GM19438 (cell line): ENCODE results near the gene IL6ST.

Source experiments
- ATAC-seq: cut with Tn5 transposase; IDR thresholded peaks from one replicate; pipeline ENCODE4 v1.9.1; 2021; ENCODE audit warnings: low read depth; ENCODE audit not compliant: unreplicated experiment

IL6ST gene

GRCh38 chr5:55923865-55924500, 70.8 kb downstream of the IL6ST start:
- ATAC-seq: no peak

GRCh38 chr5:55923177-55923771, 71.5 kb downstream of the IL6ST start:
- no peak for ATAC-seq

GRCh38 chr5:55921617-55922016, 73.1 kb downstream of the IL6ST start:
- ATAC-seq: no peak

- ATAC-seq: no peak
These were observed 74.0 kb downstream of the IL6ST start for GRCh38 chr5:55920784-55921183.

- no peak for ATAC-seq
These were observed 75.1 kb downstream of the IL6ST start for GRCh38 chr5:55919625-55920024.

GRCh38 chr5:55918087-55919035, 76.4 kb downstream of the IL6ST start:
- no peak for ATAC-seq

DNA sequence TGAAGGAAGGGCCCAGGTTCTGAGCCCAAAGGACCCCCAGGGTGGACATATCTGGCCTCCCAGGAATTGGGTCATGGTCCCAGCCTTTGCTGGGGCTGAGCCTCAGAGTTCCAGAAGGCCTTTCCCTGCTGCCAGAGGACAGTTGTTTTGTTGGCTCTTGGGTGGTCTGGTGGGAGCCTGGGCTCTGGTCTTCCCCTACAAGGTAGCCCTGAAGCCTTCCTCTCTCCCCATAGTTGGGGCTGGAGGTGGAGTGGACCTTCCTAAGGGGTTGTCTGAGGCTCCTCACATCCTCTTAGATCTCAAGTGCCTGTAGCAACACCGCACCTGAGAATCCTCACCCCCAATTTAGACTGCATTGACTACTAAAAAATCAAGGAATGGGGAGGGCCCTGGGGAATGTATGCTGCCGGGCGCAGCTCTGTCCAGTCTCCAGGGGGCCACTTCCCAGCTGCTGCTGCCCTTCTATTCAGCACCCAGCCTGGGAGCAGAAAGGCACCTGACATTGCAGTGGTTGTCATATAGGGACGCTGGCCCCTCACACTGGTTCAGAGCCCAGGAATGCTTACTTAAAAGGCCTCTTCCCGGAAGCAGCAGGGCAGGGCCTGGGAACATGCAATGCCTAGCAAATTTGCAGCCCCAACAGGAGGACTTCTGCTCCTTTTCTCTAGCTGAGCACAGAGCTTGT, 77.2 kb downstream of the IL6ST start:
- ATAC-seq: no peak

DNA sequence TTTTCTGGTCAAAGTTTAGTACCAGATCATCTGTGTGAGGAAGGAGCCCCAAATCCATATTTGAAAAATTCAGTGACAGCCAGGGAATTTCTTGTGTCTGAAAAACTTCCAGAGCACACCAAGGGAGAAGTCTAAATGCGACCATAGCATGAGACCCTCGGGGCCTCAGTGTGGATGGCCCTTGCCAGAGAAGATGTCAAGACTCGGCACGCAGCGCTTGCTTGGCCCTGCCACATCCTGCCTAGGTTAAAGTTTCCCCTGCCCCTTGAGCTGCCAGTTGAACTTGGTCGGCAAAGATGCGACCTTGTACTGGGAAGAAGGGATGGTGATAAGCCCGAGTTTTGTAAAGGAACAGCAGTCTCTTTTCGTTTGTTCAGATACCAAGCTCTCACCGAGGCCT, 77.8 kb downstream of the IL6ST start:
- no peak for ATAC-seq

GRCh38 chr5:55915783-55916182, 79.0 kb downstream of the IL6ST start:
- no peak for ATAC-seq

DNA sequence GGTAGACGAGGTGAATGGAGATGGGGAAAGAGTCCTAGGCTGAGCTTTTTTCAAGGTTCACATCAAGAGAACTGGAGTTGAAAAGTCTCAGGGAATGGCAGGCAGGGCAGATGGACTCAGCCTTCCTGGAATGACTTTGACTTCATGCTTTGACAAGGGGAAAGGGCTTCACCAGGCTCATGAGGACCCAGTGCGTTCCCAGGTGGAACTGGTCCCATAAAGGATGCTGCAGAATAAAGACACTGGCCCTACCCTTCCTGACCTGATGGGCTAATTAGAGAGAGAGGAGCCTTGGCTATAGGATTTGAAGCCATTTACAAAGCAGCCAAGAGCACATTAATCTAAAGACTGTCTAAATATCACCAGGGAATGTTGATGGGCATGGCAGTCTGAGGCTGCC, 79.8 kb downstream of the IL6ST start:
- no peak for ATAC-seq

DNA sequence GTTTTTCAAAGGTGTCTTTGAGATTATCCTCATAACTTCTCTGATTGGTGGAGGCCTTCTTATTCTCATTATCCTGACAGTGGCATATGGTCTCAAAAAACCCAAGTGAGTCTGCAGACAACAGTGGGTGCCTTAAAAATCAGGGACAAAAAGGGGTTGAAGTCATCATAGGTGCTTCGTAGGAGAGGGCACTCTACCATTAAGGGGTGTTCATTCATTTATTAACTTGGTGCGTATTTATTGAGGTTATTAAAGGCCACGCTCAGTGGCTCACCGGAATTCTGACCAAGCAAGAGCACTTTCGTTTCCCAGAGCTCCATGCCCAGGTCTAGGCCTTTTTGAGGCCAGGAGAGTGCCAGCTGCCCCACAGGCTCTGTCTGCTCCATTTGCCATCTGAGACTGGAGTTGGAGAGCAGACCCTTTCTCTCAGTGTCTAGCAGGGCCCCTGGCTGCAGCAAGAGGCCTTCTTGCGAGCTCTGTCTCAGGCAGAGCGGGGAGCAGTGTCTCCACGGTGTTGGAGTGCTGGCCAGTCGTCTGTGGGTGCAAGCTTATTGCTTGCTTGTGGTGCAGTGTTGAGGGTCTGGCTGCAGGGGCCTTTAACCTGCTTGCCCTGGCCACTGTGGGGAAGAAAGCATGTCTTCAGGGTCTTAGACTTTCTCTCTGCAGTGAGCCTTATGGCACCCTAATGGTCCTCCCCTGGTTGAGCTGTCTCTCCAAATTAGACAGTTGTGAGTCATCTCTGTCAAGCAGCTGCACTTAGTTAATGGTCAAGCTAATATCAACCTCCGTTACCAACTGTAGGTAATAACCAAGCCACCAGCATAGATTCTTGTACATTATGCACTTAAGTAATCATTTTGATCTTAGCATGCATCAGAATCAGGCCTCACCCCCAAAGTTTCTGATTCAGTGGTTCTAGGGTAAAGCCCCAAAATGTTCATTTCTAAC, 81.0 kb downstream of the IL6ST start:
- ATAC-seq: peak; percentile 92

DNA sequence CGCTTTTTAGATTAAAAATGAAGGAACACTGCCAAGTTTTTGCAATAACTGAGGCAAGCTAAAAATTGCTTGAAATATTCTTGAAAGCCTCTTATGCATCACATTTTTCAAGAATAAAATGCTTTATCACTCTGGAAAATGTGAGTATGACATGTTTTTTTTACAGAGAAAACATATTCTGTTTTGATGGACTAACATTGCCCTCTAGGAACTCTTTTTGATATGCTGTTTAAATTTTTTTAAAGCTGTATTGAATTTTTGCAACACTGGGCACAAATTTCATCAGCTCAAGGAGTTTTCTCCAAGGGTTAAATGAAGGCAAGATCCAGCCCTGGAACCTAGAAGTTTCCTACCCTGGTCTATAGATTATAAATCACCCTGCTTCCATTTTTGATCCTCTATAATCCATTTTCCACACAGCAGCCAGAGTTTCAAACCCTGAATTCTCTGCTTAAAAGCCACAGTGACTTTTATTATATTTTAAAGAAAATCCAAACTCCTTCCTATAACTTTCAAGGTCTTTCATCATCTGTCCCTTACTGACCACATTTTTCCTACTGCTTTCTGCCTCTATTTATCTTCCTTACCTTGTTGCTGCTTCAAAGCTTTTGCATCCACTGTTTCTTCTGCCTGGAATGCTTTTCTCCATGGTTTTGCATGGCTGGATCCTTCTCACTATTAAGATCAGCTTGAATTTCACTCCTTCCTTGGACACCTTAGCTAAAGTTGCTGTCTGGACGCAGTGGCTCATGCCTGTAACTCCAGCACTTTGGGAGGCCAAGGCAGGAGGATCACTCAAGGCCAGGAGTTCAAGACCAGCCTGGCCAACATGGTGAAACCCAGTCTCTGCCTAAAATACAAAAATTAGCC, 82.7 kb downstream of the IL6ST start:
- ATAC-seq: no peak

DNA sequence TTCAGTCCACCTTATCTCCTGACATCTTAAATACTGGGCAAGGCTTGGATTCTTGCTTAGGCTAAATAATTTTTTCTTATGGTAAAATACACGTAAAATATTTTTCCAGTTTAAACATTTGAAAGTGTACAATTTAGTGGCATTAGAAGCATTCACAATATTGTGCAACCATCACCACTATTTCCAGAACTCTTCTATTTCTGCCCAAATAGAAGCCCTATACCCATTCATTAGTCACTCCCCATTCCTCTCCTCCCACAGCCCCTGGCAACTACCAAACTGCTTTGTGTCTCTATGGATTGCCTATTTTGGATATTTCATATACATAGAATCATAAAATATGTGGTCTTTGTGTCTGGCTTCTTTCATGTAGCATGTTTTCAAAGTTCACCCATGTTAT, 86.0 kb downstream of the IL6ST start:
- ATAC-seq: no peak

- no peak for ATAC-seq
These were observed 86.8 kb downstream of the IL6ST start for GRCh38 chr5:55907927-55908326.

GRCh38 chr5:55905251-55905650, 89.5 kb downstream of the IL6ST start:
- no peak for ATAC-seq

DNA sequence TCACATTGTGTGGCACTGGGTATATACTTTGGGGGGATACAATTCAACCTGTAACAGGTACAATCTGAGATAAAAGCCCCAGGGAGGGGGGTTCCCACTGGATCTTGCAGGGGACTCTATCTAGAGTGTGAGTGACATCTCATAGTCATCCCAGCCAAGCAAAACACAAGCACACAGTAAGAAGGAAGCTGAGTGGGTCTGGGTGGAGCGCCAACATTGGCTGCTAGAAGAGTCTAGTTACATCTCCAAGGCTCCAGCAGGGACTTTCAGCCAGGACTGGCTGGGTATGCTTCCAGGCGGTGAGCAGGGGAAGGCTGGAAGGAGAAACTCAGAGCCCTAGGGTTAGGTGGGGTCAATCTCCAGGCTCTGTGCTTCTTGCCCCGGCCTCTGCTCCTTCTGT, 90.6 kb downstream of the IL6ST start:
- no peak for ATAC-seq

GRCh38 chr5:55903121-55903701, 91.6 kb downstream of the IL6ST start:
- ATAC-seq: peak; percentile 88

GRCh38 chr5:55902696-55903095, 92.1 kb downstream of the IL6ST start:
- ATAC-seq: no peak

GRCh38 chr5:55900776-55901175, 94.0 kb downstream of the IL6ST start:
- ATAC-seq: no peak
